Kidney epithelial cell (primary cell): ENCODE measurements around the gene SASH1. TPM values are rescaled to one million over a fixed set of nuclear protein-coding genes. Genes with fewer than 3 reads are reported as not detected.
A peak's percentile ranks its signal among the peaks of the same experiment; 100 is the strongest.

Source experiments
- DNase-seq: peaks from one replicate; pipeline ENCODE4 v3.0.0-alpha.2; 2010; ENCODE audit warnings: low read depth
- H3K27me3 ChIP-seq: 2 replicates; pipeline ENCODE4 v1.6.0; 2011; ENCODE audit warnings: low read length; ENCODE audit not compliant: control insufficient read depth, insufficient read depth
- H3K36me3 ChIP-seq: 2 replicates; pipeline ENCODE4 v1.5.1; 2011; ENCODE audit warnings: low read length; ENCODE audit not compliant: control insufficient read depth, insufficient read depth
- H3K4me3 ChIP-seq: 2 replicates; pipeline ENCODE4 v1.5.1; 2011; ENCODE audit warnings: low read depth, mild to moderate bottlenecking, control low read depth, low read length
- CTCF ChIP-seq: IDR thresholded peaks from 2 replicates; pipeline ENCODE4 v1.5.1; 2011; ENCODE audit warnings: mild to moderate bottlenecking, moderate library complexity, low read length, control low read depth, inconsistent platforms; ENCODE audit not compliant: insufficient read depth, poor library complexity, severe bottlenecking
- total RNA-seq: library from RNA; depleted of rRNA; stranded (reverse); fragments of >200 nt; gene quantifications from 2 replicates; pipeline ENCODE4 v1.2.3, GENCODE V29; 2015

Gene SASH1
- total RNA-seq, 1 donor from 2014 or later, result 13.8 TPM

GRCh38 chr6:148332088-148332487 lies 10.6 kb upstream of the SASH1 start:
- no peak overlapping the region for H3K4me3 ChIP-seq
- DNase-seq, result no peak
- no peak for TF ChIP-seq CTCF
- H3K36me3 ChIP-seq, result no peaks in the 10 kb centered on the region
- no peaks in the 10 kb centered on the region for H3K27me3 ChIP-seq

- no peak overlapping the region for H3K4me3 ChIP-seq
- no peaks in the 10 kb centered on the region for H3K27me3 ChIP-seq
- DNase-seq, result no peak
- no peak for TF ChIP-seq CTCF
- H3K36me3 ChIP-seq, result no peaks in the 10 kb centered on the region
Observed at GRCh38 chr6:148336901-148337300, 5.7 kb upstream of the SASH1 start.

- no peak for DNase-seq
- no peak for TF ChIP-seq CTCF
- no peaks in the 10 kb centered on the region for H3K27me3 ChIP-seq
- no peak overlapping the region for H3K4me3 ChIP-seq
- H3K36me3 ChIP-seq, result no peaks in the 10 kb centered on the region
Observed at GRCh38 chr6:148339766-148340165, 2.9 kb upstream of the SASH1 start.

- no peak for TF ChIP-seq CTCF
Observed at GRCh38 chr6:148340586-148341297, 1.9 kb upstream of the SASH1 start.

GRCh38 chr6:148342100-148342349 lies 613 bp upstream of the SASH1 start:
- DNase-seq, result no peak
- H3K27me3 ChIP-seq, result no peaks in the 10 kb centered on the region
- peak overlapping the region; percentile 84 for H3K4me3 ChIP-seq
- no peaks in the 10 kb centered on the region for H3K36me3 ChIP-seq
- TF ChIP-seq CTCF, result no peak

More at GRCh38 chr6:148340586-148341297, 1.9 kb upstream of the SASH1 start:
- Histone ChIP-seq H3K36me3 (no peaks in the 10 kb centered on the region), H3K4me3 (no peak overlapping the region), H3K27me3 (no peaks in the 10 kb centered on the region)
- no peak for DNase-seq
